Eye (tissue), 1 donor: ENCODE results near the gene AUNIP.
A peak's percentile ranks its signal among the peaks of the same experiment; 100 is the strongest.

Experiments used
- DNase-seq: peaks from one replicate; pipeline ENCODE4 v3.0.0-alpha.2; 2015

Gene AUNIP

GRCh38 chr1:25858906-25859789 is at the start of gene AUNIP:
TSS of gene AUNIP (minus strand) at chr1:25859457. CDS start at chr1:25859357, 100 bp downstream.
- DNase-seq = peak; percentile 92

GRCh38 chr1:25909040-25909439 is 49.8 kb upstream of the AUNIP start:
- DNase-seq = no peak

DNA sequence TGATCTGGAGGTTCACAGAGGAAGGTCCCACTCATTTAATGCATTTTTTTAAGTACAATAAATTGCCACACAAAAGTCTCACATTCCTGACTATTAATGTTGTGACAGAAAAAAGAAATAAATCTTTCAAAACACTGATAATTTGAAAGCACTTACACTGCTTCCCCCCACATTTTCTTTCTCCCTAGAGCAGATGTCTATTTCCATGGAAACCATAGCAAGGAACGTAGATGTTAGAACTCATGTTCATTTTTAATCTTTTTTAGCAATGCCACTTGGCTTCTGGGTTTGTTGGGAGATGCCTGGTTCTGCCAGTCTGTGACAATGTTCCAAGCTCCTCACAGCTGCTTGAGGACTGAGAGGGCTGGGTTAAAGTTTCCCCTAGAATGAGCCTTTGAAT is 48.9 kb upstream of the AUNIP start:
- DNase-seq = no peak

DNA sequence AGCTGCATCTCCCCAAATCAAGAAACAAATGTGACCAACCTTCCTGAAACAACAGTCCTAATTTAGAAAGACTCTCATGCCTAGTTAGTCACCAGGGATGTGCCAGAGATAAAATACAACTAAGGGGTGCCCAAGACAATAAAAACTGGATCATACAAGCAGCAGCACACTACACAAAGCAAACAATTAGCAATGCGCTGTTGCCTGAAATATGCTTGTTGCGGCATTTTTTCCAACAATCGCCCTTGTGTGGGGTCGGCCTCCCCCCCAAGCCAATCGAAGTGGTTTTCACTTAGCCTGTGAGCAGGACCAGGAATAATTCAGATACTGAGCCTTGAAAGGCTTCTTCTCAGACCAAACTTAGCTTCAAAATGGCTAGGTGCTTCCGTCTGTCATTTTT is 48.3 kb upstream of the AUNIP start:
- DNase-seq = no peak

GRCh38 chr1:25906644-25907300 is 47.5 kb upstream of the AUNIP start:
- DNase-seq = peak; percentile 89

DNA sequence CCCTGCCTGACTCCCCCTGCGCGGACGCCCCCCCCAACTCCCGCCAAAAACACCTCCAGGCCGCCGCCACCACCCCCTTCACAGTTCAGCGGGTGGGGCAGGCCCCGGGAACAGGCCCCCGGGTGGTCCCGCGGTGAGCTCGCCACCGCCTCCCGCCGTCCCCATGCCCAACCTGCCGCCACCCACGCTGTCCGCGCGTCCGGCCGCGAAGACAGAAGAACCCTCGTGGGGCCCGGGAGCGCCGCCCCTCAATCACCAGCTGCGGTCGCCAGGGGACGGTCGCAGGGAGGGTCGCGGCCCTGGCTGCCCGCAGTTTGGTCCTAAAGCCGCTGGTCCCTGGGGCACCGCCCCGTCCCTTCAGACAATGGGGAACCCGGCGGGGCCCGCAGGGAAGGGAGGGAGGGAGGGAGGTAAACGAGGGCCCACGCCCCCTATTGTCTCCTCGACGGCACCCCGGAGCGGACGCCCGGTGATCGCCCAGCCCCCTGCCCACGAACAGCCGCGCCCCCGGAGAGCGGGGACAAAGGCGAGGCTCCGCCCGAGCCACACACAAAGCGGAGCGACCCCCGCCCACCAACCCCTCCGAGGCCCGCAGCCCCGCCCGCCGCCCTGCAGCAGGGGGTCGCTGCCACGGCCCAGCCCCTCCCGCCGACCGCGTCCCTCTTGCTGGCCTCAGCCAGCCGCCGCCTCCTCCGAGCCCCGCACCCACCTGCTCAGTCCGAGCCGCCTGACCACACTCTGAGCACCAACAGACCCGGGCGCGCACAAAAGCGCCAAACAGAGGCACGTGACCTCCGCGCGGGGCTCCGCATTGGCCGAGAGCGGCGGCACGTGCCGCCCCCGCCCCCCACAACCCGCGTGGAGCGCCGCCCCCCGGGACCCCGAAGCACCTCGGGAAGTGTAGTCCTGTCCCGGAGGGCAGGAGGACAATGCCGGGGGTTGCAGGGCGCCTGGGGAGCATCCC is 46.7 kb upstream of the AUNIP start, which contains the start of gene STMN1:
Gene STMN1 (minus strand): TSS at position 740 of the 964 bp plus-strand sequence. CDS start 1,743 bp downstream, outside the sequence.
- DNase-seq = peak; percentile 98

- DNase-seq = peak; percentile 98
These were observed 45.9 kb upstream of the AUNIP start for GRCh38 chr1:25904943-25905679.

DNA sequence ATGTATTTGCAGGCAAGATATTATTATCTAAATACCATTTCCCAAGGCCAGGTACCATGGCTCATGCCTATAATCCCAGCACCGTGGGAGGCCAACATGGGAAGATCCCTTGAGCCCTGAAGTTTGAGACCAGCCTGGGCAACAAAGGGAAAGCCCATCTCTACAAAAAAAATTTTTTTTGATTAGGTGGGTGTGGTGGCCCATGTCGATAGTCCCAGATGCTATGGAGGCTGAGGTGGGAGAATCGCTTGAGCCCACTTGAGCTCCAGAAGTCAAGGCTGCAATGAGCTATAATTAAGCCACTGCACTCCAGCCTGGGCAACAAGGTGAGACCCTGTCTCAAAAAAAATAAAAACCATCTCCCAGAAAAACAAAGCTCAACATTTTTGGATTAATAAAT is 44.7 kb upstream of the AUNIP start:
- no peak for DNase-seq

GRCh38 chr1:25902462-25902861 is 43.2 kb upstream of the AUNIP start:
- DNase-seq = no peak

GRCh38 chr1:25900219-25900618 is 41.0 kb upstream of the AUNIP start:
- DNase-seq = no peak

- DNase-seq = no peak
These were observed 40.5 kb upstream of the AUNIP start for GRCh38 chr1:25899792-25900191.

DNA sequence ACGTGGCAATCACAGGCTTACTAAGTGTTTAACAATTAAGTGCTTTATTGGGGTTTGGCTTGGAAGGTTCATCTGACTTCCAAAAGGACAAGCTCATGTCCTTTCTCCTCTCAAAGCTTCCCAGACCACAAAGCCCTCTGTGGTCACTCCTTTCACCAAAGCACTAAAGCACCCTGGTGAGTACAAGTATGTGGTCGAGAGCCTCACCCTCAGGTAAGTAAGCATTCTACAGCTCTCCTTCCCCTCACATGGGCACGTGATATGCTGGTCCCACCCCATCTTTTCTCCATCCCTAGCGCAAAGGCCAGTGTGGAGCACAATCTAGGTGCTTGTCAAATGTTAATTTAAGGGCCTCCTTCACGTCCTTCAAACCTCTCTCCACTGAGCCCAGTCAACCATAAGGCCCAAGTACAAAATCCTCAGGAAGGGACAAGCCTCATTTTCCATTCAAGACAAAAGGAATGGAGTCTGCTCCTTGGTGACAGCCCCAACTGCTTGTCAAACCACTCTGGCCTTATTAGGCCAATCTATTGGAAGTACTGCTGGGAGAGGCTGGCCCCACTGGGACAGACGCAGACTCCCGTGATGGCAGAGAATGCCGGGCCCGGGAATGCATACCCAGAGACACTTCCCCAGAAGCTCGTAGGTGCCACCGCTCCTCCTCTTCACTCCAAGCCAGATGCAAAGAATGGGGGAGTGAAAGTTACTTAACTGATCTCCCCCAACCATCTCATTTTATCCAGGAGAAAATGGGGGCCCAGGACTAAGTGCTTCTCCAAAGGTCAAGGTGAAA is 39.2 kb upstream of the AUNIP start:
- DNase-seq = no peak

GRCh38 chr1:25897754-25898153 is 38.5 kb upstream of the AUNIP start:
- DNase-seq = no peak

DNA sequence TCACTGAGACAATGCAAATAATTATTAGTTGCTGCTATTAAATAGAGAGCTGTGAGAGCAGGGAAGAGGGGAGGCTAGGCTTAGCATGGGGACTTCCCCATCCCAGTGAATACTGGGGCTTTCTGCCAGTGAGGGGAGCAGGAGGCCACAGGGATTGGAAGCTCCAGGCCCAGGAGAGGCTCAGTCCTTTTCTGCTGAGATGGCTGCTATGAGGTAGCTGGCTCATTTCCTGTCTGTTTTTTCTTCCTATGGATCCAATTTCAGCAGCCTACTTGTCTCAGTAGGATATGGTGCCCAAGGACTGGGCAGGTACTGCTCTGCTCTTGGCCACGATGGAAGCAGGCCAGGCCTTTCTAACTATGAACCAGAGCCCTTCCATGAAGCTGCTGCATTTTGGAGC is 37.0 kb upstream of the AUNIP start:
- no peak for DNase-seq

- peak; percentile 98 for DNase-seq
These were observed 36.2 kb upstream of the AUNIP start for GRCh38 chr1:25895365-25895990.

- DNase-seq = no peak
These were observed 33.9 kb upstream of the AUNIP start for GRCh38 chr1:25893116-25893515.

- no peak for DNase-seq
These were observed 32.3 kb upstream of the AUNIP start for GRCh38 chr1:25891606-25892005.

DNA sequence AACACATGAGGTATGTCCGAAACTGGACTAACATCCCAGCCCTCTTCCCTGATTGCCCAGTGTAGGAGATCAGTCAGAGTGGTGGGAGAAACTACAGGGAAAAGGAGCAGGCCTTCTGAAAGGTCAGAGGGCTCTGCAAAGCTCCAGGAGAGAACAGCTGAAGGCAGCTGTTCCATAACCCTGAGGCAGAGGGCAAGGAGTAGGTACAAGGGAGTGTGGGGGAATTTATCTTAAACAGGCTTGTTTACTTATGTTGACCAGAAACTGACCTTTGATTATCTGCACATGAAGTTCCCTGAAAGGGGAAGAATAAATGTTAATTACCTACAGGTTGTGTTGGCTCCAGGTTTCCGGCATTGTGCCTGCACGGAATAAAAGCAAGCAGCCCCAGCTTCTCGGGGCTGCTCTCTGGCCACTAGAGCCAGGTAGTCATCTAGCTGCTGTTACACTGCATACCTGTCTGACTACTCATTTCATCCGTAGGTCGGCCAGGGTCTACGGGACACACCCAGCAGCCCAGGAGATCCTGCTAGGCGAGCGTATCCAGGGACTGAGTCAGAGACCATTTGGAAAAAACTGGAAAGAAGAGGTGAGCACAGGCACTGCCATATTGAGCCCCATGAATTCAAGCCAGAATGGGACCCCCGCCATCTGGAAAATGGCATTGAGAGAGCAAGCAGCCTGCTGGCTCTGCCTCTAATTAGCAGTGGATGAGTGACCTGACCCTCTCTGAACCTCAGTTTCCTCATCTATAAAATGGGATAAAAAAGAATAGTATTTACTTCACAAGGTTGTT is 31.2 kb upstream of the AUNIP start:
- no peak for DNase-seq

- no peak for DNase-seq
These were observed 30.2 kb upstream of the AUNIP start for GRCh38 chr1:25889470-25889869.

GRCh38 chr1:25888426-25888987 is 29.2 kb upstream of the AUNIP start:
- DNase-seq = no peak
